HepG2 (cell line): ENCODE measurements around the gene EEIG1. TPM values are rescaled to one million over a fixed set of nuclear protein-coding genes. Genes with fewer than 3 reads are reported as not detected.

Source experiments
- ATF2 ChIP-seq: sonication (generic); formaldehyde crosslinking; IDR thresholded peaks from 2 replicates; pipeline ENCODE4 v1.4.0; 2020; ENCODE audit warnings: missing genetic modification reagents
- ATF7 ChIP-seq, 2 experiments: fragments of 450-650 bp in 1 of 2; sonication (generic) in 1 of 2; formaldehyde crosslinking in 1 of 2; IDR thresholded peaks; 2 replicates each; pipeline versions ENCODE4 v1.4.0 to v1.6.1; 2016 to 2020; ENCODE audit warnings: antibody characterized with exemption in 1 of 2, mild to moderate bottlenecking in 1 of 2, missing genetic modification reagents in 1 of 2
- BCL6 ChIP-seq: IDR thresholded peaks from 2 replicates; pipeline ENCODE4 v1.6.1; 2016; ENCODE audit warnings: missing genetic modification reagents, missing compliant biosample characterization
- ETV5 ChIP-seq: IDR thresholded peaks from 2 replicates; pipeline ENCODE4 v1.6.1; 2018; ENCODE audit warnings: missing biosample characterization, missing genetic modification reagents, inconsistent platforms, borderline replicate concordance
- GABPA ChIP-seq, 2 experiments: IDR thresholded peaks; 2 replicates each; pipeline ENCODE4 v1.6.1; 2011 to 2016; ENCODE audit warnings: low read depth in 2 of 2, low read length in 1 of 2, missing biosample characterization in 1 of 2, missing genetic modification characterization in 1 of 2
- GFI1 ChIP-seq: sonication (generic); formaldehyde crosslinking; IDR thresholded peaks from 2 replicates; pipeline ENCODE4 v1.5.0; 2020; ENCODE audit warnings: missing genetic modification reagents, mild to moderate bottlenecking, borderline replicate concordance
- HDAC2 ChIP-seq: sonication (generic); formaldehyde crosslinking; IDR thresholded peaks from 2 replicates; pipeline ENCODE4 v1.4.0; 2020; ENCODE audit warnings: missing genetic modification reagents
- HMG20B ChIP-seq: conservative IDR thresholded peaks from 2 replicates; pipeline ENCODE4 v1.6.1; 2016; ENCODE audit warnings: missing genetic modification reagents, missing compliant biosample characterization
- KLF16 ChIP-seq, 2 experiments: sonication (generic) in 1 of 2; formaldehyde crosslinking in 1 of 2; IDR thresholded peaks; 2 replicates each; pipeline versions ENCODE4 v1.6.1 to v1.8.0; 2016 to 2023; ENCODE audit warnings: missing genetic modification reagents in 2 of 2, missing compliant biosample characterization in 1 of 2
- MED1 ChIP-seq: sonication (generic); formaldehyde crosslinking; IDR thresholded peaks from 2 replicates; pipeline ENCODE4 v1.4.0; 2020; ENCODE audit warnings: missing genetic modification reagents
- MEIS1 ChIP-seq: sonication (generic); formaldehyde crosslinking; IDR thresholded peaks from 2 replicates; pipeline ENCODE4 v1.9.0; 2021; ENCODE audit warnings: mild to moderate bottlenecking, missing genetic modification reagents, moderate library complexity, borderline replicate concordance
- MXI1 ChIP-seq: IDR thresholded peaks from 3 replicates; pipeline ENCODE4 v1.6.1; 2012; ENCODE audit warnings: low read depth, low read length, inconsistent platforms, borderline replicate concordance
- NFYB ChIP-seq: sonication (generic); formaldehyde crosslinking; IDR thresholded peaks from 2 replicates; pipeline ENCODE4 v1.4.0; 2020; ENCODE audit warnings: missing genetic modification reagents
- PAX8 ChIP-seq: sonication (generic); formaldehyde crosslinking; IDR thresholded peaks from 2 replicates; pipeline ENCODE4 v1.8.0; 2022; ENCODE audit warnings: mild to moderate bottlenecking, missing genetic modification reagents, borderline replicate concordance
- PCBP1 ChIP-seq: fragments of 200-400 bp; formaldehyde crosslinking; IDR thresholded peaks from 2 replicates; pipeline ENCODE4 v1.6.1; 2017; ENCODE audit warnings: mild to moderate bottlenecking, low read depth, low read length, borderline replicate concordance
- PPARG ChIP-seq: conservative IDR thresholded peaks from 2 replicates; pipeline ENCODE4 v1.6.1; 2016; ENCODE audit warnings: missing biosample characterization, missing genetic modification reagents
- SOX5 ChIP-seq: IDR thresholded peaks from 2 replicates; pipeline ENCODE4 v1.6.1; 2016; ENCODE audit warnings: borderline replicate concordance
- SP1 ChIP-seq, 2 experiments: fragments of 450-650 bp in 1 of 2; sonication (generic) in 1 of 2; formaldehyde crosslinking in 1 of 2; IDR thresholded peaks; 2 replicates each; pipeline versions ENCODE4 v1.4.0 to v1.6.1; 2016 to 2020; ENCODE audit warnings: missing genetic modification reagents in 1 of 2
- STAG1 ChIP-seq: sonication (generic); formaldehyde crosslinking; IDR thresholded peaks from 2 replicates; pipeline ENCODE4 v1.4.0; 2020; ENCODE audit warnings: missing genetic modification reagents
- XRCC5 ChIP-seq: fragments of 200-400 bp; formaldehyde crosslinking; optimal IDR thresholded peaks from 2 replicates; pipeline ENCODE3; 2017; ENCODE audit warnings: mild to moderate bottlenecking, low read length
- YY1 ChIP-seq: IDR thresholded peaks from 2 replicates; pipeline ENCODE4 v1.6.1; 2011; ENCODE audit warnings: low read length, low read depth, moderate library complexity, mild to moderate bottlenecking; ENCODE audit not compliant: insufficient read depth, insufficient replicate concordance
- ZNF556 ChIP-seq: sonication (generic); formaldehyde crosslinking; IDR thresholded peaks from 2 replicates; pipeline ENCODE4 v1.4.0; 2020; ENCODE audit warnings: mild to moderate bottlenecking, missing genetic modification reagents, borderline replicate concordance
- ZNF605 ChIP-seq: sonication (generic); formaldehyde crosslinking; IDR thresholded peaks from 2 replicates; pipeline ENCODE4 v1.8.0; 2022; ENCODE audit warnings: mild to moderate bottlenecking, missing genetic modification reagents
- ZNF746 ChIP-seq: sonication (generic); formaldehyde crosslinking; IDR thresholded peaks from 2 replicates; pipeline ENCODE4 v1.8.0; 2022; ENCODE audit warnings: mild to moderate bottlenecking, missing genetic modification reagents
- ZSCAN25 ChIP-seq: sonication (generic); formaldehyde crosslinking; IDR thresholded peaks from 2 replicates; pipeline ENCODE4 v1.8.0; 2022; ENCODE audit warnings: mild to moderate bottlenecking, missing genetic modification reagents
- polyA plus RNA-seq, 8 experiments: library from polyadenylated mRNA; depleted of rRNA in 3 of 8; stranded (reverse) in 7 of 8; unstranded in 1 of 8; fragments of >200 nt; fragmentation: Illumina TruSeq in 4 of 8; extraction: Trizol in 4 of 8; gene quantifications; 2 replicates each; pipeline versions ENCODE4 v1.2.1 to v1.2.3, GENCODE V29; 2011 to 2016; ENCODE audit warnings: low read depth in 4 of 8, missing spikeins in 1 of 8, mixed read lengths in 1 of 8; ENCODE audit not compliant: insufficient read depth in 1 of 8
- total RNA-seq, 5 experiments: library from RNA; depleted of rRNA; stranded (reverse); fragments of >200 nt; fragmentation: Illumina TruSeq; extraction: Trizol; gene quantifications; 2 replicates each; pipeline ENCODE4 v1.2.3, GENCODE V29; 2016; ENCODE audit warnings: low read depth in 1 of 5
- TF ChIP-seq, protein P1 (sequence below): sonication (generic); formaldehyde crosslinking; IDR thresholded peaks from 2 replicates; pipeline ENCODE4 v1.8.1; 2023; ENCODE audit warnings: missing genetic modification reagents, mild to moderate bottlenecking, borderline replicate concordance

EEIG1 gene
- total and polyA plus RNA-seq, 2 of the 13 experiments (the other 11 are each of a cell fraction or from before 2014, with no cell fraction given), result 16.6 to 25.2 TPM

DNA sequence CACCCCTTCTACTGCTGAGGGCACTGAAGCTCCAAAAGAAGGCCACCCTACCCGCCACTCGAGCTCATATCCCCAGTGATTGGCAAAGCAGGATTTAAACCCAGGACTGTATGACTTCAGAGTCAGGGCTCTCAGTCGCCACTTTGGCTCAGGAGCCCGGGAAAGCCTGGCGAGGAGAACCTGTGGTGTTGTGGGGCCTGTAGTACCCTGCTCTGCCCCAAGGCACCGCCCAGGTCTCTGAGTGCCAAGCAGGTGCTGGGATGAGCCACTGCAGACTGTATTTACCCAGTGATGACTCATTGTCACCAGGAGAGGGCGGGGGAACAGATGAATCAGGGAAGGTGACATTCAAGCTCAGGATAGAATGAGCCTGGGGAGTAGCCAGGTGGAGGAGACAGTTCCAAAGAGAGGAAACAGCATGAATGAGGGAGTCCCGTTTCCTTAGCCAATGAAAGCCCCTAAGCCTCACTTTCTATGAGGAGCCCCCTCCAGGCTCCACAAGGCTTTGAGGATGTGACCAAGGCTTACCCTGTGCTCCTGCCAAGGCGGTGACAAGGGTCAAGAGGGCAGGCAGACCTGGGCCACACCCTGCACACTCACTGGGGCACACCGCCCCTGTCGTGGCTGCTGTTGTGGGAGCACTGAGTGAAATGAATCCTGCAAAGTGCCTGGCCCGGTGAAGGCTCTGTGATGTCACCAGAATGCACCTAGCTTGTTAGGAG is 25.3 kb downstream of the EEIG1 start (continued):
- TF ChIP-seq ZNF605 (CRISPR knock-in tag) (no peak), SOX5 (peak; percentile 83; the same call in 1 of the 2 replicates), SP1 (IDR thresholded peaks at IDR 0.05) (no peak), SP1 (CRISPR knock-in tag; IDR thresholded peaks at IDR 0.05) (peak; percentile 46), PAX8 (no peak), MED1 (CRISPR knock-in tag) (peak; percentile 68), GABPA (IDR thresholded peaks at IDR 0.05; ENCODE audit: low read depth, low read length) (no peak), GABPA (CRISPR knock-in tag; IDR thresholded peaks at IDR 0.05; ENCODE audit: low read depth) (no peak), ZNF556 (CRISPR knock-in tag) (0 out of 2 replicates have a peak, but pooled peaks have one; percentile 20), XRCC5 (peak; percentile 91), PPARG (CRISPR knock-in tag) (peak; percentile 42; the same call in 1 of the 2 replicates), PCBP1 (no peak), ZSCAN25 (CRISPR knock-in tag) (0 out of 2 replicates have a peak, but pooled peaks have one; percentile 16), NFYB (CRISPR knock-in tag) (no peak), HDAC2 (CRISPR knock-in tag) (peak; percentile 79), GFI1 (CRISPR knock-in tag) (no peak), ATF2 (CRISPR knock-in tag) (peak; percentile 70; the same call in 1 of the 2 replicates), MEIS1 (peak; percentile 77; the same call in 1 of the 2 replicates), MXI1 (peak; percentile 60; the same call in 1 of the 3 replicates), YY1 (peak; percentile 30), ATF7 (IDR thresholded peaks at IDR 0.05) (no peak), ATF7 (CRISPR knock-in tag; IDR thresholded peaks at IDR 0.05) (0 out of 2 replicates have a peak, but pooled peaks have one; percentile 55), HMG20B (CRISPR knock-in tag) (peak; percentile 68; the same call in 1 of the 2 replicates), KLF16 (CRISPR knock-in tag; IDR thresholded peaks at IDR 0.05) (peak in 1 of 2 experiments; percentile 71; a peak in 1 of 4 replicates), BCL6 (CRISPR knock-in tag) (peak; percentile 54; the same call in 1 of the 2 replicates), ETV5 (no peak; the same call in 1 of the 2 replicates), ZNF746 (CRISPR knock-in tag) (0 out of 2 replicates have a peak, but pooled peaks have one; percentile 18), STAG1 (CRISPR knock-in tag) (peak; percentile 64)
- TF ChIP-seq, protein P1, sequence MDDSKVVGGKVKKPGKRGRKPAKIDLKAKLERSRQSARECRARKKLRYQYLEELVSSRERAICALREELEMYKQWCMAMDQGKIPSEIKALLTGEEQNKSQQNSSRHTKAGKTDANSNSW, result 0 out of 2 replicates have a peak, but pooled peaks have one; percentile 49
